Skeletal muscle tissue (tissue), 4 donors: ENCODE data around the gene SEMA5A. TPM values are rescaled to one million over a fixed set of nuclear protein-coding genes. Genes with fewer than 3 reads are reported as not detected.

Experiments
- H3K27ac ChIP-seq: one replicate; pipeline ENCODE4 v1.7.0; 2013; ENCODE audit warnings: mild to moderate bottlenecking, low read depth, low read length, inconsistent platforms
- H3K27me3 ChIP-seq, 3 donors: one replicate each; pipeline ENCODE4 v1.7.0; 2013; ENCODE audit warnings: low read length in 3 of 3; ENCODE audit not compliant: control insufficient read depth in 3 of 3, insufficient read depth in 3 of 3
- H3K36me3 ChIP-seq, 3 donors: one replicate each; pipeline ENCODE4 v1.7.0; 2013; ENCODE audit warnings: low read length in 3 of 3; ENCODE audit not compliant: control insufficient read depth in 3 of 3, insufficient read depth in 3 of 3
- H3K4me1 ChIP-seq, 3 donors: one replicate each; pipeline ENCODE4 v1.7.0; 2013; ENCODE audit warnings: low read length in 3 of 3, mild to moderate bottlenecking in 3 of 3; ENCODE audit not compliant: control insufficient read depth in 3 of 3, insufficient read depth in 3 of 3
- H3K4me3 ChIP-seq, 3 donors: one replicate each; pipeline ENCODE4 v1.7.0; 2013; ENCODE audit warnings: low read length in 3 of 3
- H3K9ac ChIP-seq, 3 donors: one replicate each; pipeline ENCODE4 v1.7.0; 2013; ENCODE audit warnings: low read length in 3 of 3, mild to moderate bottlenecking in 3 of 3, moderate library complexity in 2 of 3, low read depth in 1 of 3
- H3K9me3 ChIP-seq, 3 donors: one replicate each; pipeline ENCODE4 v1.7.0; 2013; ENCODE audit warnings: low read length in 3 of 3; ENCODE audit not compliant: control insufficient read depth in 3 of 3
- total RNA-seq: library from RNA; depleted of rRNA; stranded (reverse); fragments of >200 nt; gene quantifications from one replicate; pipeline ENCODE4 v1.2.3, GENCODE V29; 2014
- donor health status: Osteomylitis.

Gene SEMA5A
- total RNA-seq, 1 donor from 2014 or later, result 25.1 TPM

DNA sequence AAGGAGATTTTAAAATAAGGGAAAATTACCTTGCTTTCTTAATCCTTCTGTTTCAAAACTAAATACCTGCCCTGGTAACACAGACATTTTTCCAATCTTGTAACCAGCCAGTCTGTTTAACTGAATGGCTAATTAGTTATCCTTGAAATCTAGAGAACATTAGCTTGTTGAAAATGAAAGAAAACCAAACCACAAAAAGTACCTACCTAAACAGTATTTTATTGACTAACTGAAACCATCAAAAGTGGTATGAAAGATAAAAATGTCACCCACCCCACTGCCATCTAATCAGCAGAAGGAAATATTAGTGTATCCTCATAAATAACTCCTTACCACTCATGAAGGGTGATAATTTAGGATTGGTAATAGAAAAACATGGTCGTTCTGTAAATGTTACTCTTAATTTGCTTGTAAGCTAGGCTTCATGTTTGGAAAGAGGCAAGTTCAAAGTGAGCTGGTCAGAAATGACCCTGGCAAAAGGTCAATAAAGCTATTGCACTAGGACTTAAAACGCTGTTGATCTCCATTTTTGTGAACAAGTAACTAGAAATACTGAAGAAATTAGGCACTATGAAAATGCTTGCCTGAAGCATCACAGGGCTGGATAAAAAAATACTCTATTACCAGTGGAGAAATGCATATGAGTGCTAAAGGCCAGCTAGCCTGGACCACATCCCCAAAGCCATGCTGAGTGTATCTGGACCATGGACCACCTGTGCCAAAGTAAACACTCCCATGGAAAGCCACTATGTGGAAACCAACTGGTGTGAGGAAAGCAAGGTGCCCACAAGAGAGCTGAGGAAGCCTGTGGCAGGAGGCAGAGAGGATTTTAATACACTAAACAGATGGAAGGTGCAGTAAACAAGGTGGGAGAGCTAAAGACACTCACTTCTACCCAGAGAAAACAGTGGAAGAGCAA lies 8.4 kb downstream of the SEMA5A start:
- Histone ChIP-seq H3K9me3 (no peaks in the 10 kb centered on the region), H3K36me3 (no peaks in the 10 kb centered on the region), H3K4me1 (peaks cover 0 to 10% (median 3%) of the 10 kb centered on the region in 3 donors), H3K4me3 (no peak overlapping the region), H3K27me3 (no peaks in the 10 kb centered on the region), H3K9ac (no peak overlapping the region), H3K27ac (no peak overlapping the region)

DNA sequence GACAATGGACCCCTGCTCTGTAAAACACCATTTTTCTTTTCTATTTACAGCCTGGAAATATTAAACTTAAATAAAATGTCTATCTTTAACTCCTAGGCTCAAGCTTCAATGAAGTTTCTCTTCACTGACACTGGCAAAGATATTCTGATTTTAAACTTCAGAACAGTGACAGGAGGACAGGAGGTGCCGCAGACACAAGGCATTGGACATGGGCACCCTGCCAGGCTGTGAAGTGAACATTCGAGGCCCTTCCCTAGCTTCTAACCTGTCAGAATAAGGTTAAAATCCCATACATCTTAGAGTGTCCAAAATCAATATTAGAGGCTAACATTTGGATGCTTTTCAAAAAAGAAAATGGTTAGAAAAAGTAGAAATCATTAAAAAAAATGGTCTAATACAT lies 9.2 kb downstream of the SEMA5A start:
- Histone ChIP-seq H3K9me3 (no peaks in the 10 kb centered on the region), H3K27ac (no peak overlapping the region), H3K4me1 (peaks cover 0 to 10% (median 3%) of the 10 kb centered on the region in 3 donors), H3K36me3 (no peaks in the 10 kb centered on the region), H3K4me3 (no peak overlapping the region), H3K9ac (no peak overlapping the region), H3K27me3 (no peaks in the 10 kb centered on the region)

DNA sequence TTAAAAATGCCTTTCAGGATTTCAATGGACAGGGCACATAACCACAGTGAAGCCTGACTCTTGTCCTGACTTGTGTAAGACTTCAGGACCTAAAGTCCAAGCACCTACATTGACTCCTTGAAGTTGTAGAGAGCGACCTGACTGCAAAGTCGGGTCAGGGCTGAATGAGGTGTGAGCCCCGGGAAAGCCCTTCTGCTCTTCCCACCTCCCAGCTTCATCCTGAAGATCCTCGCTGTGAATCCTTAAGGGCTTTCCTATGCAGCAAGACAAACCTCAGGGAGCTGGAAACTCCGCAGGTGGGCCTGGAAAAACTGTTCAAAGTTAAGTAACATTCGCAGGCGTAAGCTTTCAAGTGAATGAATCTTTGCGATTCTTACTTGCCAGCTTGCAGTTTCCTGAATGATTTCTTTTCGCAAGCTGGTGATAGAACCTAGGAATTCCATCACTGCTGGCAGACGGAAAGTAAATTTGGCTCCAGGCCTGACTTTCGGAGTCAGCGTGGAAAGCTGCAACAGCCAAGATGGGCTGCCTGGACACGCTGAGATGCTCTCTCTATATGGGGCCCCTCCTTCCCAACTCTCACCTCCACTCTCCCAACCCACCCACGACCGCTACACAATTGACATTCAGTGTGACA lies 10.9 kb downstream of the SEMA5A start:
- Histone ChIP-seq H3K27ac (no peak overlapping the region), H3K9ac (no peak overlapping the region), H3K27me3 (no peaks in the 10 kb centered on the region), H3K36me3 (no peaks in the 10 kb centered on the region), H3K4me3 (no peak overlapping the region), H3K4me1 (peaks cover under 1 to 10% (median 3%) of the 10 kb centered on the region in 3 donors), H3K9me3 (no peaks in the 10 kb centered on the region)

DNA sequence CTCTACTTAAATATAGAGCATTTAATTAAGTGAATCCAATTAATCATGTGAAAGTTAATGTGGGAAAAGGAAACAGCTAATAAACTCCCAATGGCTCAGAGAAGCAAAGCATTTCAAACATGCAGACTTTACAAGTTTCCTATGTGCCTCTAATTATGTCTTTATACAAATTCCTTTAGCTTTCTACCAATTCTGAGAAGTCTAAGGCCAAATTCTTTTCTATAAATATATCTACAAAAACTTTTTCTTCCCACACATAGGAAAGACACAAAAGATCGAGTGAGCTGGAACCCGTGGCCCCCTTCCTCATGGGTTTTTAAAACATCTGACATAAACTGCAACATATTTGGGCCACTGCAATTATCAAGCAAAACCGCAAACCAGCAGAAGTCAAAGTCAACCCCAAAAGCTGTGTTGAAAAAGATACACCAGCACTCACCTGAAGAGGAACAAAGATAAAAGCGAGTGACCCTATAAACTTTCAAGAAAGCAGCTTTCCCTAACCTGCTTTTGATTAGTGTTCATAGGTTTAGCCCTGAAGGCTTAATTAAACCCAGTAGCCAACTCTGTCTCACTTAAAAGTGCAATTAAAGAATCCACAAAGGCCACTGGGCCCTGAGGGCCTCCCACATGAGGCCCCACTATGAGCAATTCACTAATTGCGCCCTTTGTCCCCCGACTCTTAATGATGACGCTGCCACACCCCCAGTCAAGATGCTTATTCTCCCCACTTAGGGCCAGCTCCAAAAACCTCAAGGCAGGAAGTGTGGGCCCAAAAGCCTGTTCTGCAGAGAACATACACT lies 12.1 kb downstream of the SEMA5A start:
- Histone ChIP-seq H3K27me3 (no peaks in the 10 kb centered on the region), H3K4me3 (no peak overlapping the region), H3K9ac (no peak overlapping the region), H3K4me1 (peaks cover 7 to 18% (median 11%) of the 10 kb centered on the region in 3 donors), H3K9me3 (no peaks in the 10 kb centered on the region), H3K27ac (peak overlapping the region; percentile 10), H3K36me3 (no peaks in the 10 kb centered on the region)

DNA sequence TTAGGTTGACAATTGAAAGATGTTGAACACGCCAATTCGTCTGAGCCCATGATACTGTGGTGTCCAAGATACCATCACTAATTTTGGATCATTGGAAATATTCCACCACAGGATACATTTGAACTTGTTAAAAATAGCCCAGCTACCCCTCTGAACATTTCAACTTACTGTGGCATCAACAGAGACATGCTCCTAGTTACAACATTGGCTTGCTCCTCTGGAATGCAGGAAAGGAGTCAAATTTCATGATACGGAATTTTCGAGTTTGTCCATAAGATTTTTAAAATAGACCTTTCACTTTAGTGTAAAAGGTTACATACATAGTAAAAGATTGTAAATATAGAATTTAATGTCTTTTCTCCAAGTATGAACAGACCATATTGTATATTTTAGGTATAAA lies 12.8 kb downstream of the SEMA5A start:
- Histone ChIP-seq H3K4me3 (no peak overlapping the region), H3K27me3 (no peaks in the 10 kb centered on the region), H3K36me3 (no peaks in the 10 kb centered on the region), H3K4me1 (peaks cover 9 to 22% (median 17%) of the 10 kb centered on the region in 3 donors), H3K9me3 (no peaks in the 10 kb centered on the region), H3K27ac (no peak overlapping the region), H3K9ac (no peak overlapping the region)

DNA sequence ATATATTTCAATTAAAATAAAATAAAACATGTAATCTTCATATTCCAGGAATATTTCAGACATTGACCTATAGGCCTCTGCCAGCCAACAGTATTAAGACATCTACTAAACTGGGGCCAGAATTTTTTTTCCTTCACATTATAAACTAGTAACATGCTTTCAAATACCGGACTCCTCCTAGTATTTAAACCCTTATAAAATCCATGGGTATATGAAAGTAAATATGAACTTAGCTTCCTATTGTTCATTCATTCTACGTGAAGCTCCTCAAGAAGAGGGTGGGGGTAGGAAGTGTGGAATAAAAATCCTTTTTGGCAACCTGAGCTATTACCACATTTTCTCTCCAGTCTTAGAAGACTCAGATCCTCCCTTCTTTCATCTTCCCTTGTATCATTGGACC lies 16.4 kb downstream of the SEMA5A start:
- peak overlapping the region; percentile 64 for H3K27ac ChIP-seq
- H3K36me3 ChIP-seq, result no peaks in the 10 kb centered on the region
- peaks cover 9 to 19% (median 17%) of the 10 kb centered on the region in 3 donors for H3K4me1 ChIP-seq
- no peak overlapping the region for H3K9ac ChIP-seq
- H3K4me3 ChIP-seq, result no peak overlapping the region
- no peaks in the 10 kb centered on the region for H3K27me3 ChIP-seq
- no peaks in the 10 kb centered on the region for H3K9me3 ChIP-seq

DNA sequence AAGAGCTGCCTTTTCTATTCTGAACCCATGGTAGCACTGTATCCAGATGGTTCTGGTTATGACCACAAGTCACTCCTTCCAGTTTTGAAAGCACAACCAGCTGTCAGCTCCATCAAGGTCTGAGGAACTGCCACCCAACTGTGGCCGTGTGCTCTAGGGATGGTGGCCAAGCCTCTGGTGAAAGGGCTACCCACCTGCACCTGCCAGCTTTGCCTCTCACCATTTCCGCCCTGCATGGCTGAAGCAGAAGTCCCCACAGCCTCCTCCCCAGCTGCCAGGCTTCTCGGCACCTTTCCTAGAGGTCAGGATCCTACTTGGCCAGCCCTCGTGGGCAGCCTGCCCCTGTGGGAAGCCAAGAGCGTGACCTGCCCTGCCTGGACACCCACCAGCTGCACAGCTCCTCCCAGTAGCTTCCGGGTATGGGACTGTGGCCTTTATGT lies 16.8 kb downstream of the SEMA5A start:
- peak overlapping the region in 1 of 3 donors; percentile 6 for H3K4me3 ChIP-seq
- peaks cover 9 to 19% (median 17%) of the 10 kb centered on the region in 3 donors for H3K4me1 ChIP-seq
- no peaks in the 10 kb centered on the region for H3K36me3 ChIP-seq
- no peaks in the 10 kb centered on the region for H3K27me3 ChIP-seq
- peak overlapping the region; percentile 64 for H3K27ac ChIP-seq
- peak overlapping the region in 1 of 3 donors; percentile 15 for H3K9ac ChIP-seq
- no peaks in the 10 kb centered on the region for H3K9me3 ChIP-seq

DNA sequence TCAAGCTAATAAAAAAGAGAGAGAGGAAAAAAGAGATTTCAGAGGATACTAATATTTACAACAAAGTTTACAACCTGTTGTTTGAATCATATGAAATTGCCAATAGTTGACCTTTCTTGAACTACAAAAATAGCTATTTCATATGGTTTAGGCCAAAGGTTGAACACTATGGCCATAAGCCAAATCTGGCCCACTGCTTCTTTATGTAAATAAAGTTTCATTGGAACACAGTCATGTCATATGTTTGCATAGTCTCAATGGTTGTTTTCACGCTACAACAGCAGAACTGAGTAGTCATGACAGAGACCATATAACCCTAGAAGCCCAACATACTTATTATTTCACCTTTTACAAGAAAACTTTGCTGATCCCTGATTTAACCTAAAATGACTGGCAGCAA lies 20.9 kb downstream of the SEMA5A start:
- H3K36me3 ChIP-seq, result no peaks in the 10 kb centered on the region
- H3K4me3 ChIP-seq, result no peak overlapping the region
- H3K4me1 ChIP-seq, result peaks cover 9 to 16% (median 12%) of the 10 kb centered on the region in 3 donors
- H3K27me3 ChIP-seq, result no peaks in the 10 kb centered on the region
- no peak overlapping the region for H3K27ac ChIP-seq
- H3K9me3 ChIP-seq, result no peaks in the 10 kb centered on the region
- no peak overlapping the region for H3K9ac ChIP-seq

DNA sequence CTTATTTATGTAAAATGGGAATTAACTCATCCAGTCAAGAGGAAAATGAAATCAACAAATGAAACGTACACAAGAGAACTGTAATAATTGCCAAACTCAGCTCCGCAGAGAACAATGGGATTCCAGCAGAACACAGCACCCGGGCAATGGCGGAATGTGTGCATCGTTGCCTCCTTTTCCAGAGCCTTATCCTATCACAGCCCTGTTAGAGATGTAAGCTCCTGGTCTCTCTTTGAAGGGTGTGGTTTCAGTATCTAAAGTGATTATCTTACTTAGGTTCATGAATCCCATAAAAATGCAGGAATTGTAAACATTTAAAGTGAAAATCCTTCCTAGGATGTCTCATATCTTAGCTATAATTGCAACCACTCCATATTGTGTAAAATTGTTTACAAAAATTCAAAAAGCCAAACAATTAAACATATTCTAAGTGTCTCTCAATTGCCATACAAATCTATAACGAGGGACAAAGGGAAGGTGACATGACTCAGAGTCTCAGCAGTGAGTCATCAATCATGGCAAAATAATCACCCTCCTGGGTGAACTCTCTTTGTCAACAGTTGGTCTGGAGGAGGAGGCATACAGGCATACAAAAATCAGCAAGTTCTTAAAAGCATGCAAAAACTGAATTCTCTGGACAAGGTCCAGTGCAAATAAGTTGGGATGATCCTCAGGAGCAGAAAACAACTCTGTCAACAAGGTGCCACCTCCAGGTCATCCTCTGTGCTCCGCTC lies 22.6 kb downstream of the SEMA5A start:
- Histone ChIP-seq H3K27ac (no peak overlapping the region), H3K9ac (no peak overlapping the region), H3K36me3 (no peaks in the 10 kb centered on the region), H3K4me3 (no peak overlapping the region), H3K27me3 (no peaks in the 10 kb centered on the region), H3K9me3 (no peaks in the 10 kb centered on the region), H3K4me1 (peaks cover under 1 to 4% (median under 1%) of the 10 kb centered on the region in 3 donors)
